Stimulated activated CD4-positive, alpha-beta T cell treated with anti-CD3 and anti-CD28 coated beads, Interleukin-1b, Interleukin-23, amount 100 ng/mL, for 48 hours (primary cell): ENCODE data around the gene SDS.

Experiments used
- DNase-seq: peaks from one replicate; pipeline ENCODE4 v3.0.0-alpha.2; 2020

SDS gene

DNA sequence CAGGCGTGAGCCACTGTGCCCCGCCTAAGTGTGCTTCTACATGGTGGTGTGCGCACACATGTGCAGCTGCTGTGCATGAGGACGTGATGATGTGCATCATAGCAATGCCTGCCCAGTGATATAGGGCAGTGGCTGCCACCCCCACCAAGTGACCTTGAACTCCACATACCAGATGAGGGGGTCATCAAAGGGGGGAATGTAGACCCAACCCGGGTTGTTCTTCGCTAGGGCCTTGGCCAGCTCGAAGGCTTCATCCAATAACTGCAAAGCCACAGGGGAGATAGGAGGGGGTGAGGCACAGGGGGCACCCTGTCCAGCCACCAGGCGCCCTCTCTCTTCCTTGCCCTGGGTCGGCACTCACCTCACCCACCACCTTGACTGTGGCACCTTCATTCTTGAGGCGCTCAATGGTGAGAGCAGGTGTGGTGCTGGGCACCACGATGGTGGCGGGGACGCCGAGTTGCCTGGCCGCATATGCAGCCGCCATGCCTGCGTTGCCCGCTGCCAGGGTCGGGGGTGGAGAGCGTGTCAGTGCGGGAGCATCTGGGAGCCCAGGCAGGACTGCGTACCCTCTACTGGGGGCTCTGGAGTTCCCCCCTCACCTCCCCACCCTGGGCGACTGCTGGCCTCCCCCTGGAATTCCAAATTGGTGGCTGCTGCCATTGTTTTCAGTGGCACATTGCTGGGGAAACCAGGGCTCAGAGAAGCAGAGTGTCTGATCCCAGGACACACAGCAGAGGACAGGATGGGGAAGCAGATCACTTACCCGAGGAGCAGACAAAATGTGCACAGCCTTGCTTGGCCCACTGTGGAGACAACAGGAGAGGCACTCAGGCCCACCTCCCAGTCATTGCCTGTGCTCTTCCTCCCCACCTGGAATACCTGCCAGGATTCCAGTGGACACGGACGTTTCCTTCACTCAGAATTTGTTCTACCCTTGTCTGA, 5.1 kb downstream of the SDS start:
- no peak for DNase-seq

DNA sequence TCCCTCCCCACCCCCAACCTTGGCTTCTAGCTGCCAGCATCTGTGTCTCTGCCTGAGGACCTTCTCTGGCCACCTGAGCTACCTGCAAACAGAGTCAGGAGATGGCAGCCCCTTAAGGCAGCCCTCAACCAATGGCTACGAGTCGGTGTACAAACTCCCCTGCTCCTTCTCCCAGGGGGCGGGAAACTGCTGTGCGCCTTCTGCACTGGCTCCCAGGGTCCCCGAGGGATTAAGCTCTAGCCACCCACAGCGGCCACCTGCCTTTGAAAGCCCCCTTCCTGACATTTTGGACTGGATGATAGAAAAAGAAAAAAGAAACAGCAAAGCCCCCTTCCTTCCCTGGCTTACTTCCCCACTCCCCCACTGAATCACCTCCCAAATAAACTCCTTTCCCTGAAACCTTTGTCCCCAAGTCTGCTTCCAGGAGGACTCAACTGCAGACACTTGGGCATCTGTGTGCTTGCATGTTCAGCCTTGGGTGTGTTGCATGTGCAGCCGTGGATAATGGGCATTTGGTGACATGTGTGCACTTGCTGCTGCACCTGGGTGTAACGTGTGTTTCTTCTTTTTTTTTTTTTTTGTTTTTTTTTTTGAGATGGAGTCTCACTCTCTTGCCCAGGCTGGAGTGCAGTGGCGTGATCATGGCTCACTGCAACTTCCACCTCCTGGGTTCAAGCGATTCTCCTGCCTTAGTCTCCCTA, 6.0 kb downstream of the SDS start:
- no peak for DNase-seq

DNA sequence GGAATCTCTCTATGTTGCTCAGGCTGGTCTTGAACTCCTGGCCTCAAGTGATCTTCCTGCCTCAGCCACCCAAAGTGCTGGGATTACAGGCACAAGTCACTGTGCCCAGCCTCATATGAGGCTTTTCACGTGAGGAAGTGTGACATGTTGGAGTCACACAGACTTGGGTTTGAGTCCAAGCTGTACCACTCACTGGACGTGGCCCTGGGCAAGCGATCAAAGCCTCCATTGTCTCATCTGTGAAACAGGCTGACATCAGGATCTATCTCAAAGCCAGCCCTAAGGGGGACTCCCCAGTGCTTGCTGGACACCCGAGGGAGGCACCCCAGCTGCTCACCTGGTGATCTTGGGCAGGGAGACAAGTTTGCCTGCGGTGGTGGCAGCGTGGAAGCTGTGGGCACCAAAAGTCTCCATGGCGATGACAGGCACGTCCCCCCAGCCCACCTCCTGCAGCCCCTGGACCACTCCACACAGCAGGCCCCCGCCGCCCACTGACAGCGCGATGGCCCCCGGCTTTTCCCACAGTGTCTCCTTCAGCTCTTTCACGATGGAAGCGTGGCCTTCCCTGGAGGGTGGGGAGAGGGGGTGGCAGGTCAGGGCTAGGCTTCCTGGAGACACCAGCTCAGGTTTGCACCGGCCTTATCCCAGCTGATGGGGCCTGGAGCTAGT, 6.7 kb downstream of the SDS start:
- DNase-seq = no peak

DNA sequence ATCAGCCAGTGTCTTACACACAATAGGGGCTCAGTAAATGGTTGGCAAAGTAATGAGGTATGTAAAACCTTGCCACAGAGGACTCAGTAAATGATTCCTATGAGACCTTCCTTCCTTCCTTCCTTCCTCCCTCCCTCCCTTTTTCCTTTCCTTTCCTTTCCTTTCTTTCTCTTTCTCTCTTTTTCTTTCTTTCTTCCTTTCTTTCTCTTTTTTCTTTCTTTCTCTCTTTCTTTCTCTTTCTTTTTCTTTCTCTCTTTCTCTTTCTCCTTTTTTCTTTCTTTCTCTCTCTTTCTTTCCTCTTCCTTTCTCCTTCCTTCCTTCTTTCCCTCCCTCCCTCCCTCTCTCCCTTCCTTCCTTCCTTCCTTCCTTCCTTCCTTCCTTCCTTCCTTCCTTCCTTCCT, 7.5 kb downstream of the SDS start:
- DNase-seq = no peak

DNA sequence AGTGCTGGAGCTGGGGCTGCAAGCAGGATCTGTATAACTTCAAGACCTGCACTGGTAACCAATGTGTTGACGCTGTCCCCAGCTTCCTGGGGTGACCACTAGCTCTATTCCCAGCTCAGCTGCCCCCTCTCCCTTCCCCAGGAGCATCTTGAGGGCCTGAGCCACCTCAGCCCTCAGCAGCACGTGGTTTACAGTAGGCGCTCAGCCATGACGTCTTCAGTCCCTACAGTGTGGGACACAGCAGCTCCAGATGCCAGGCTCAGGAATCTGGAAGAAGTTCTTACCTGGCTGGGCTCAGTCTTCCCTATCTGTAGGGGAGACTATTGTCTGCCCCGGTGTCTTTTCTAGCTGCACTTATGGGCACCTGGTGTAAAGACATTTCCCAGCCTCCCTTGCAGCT, 8.6 kb downstream of the SDS start:
- no peak for DNase-seq

DNA sequence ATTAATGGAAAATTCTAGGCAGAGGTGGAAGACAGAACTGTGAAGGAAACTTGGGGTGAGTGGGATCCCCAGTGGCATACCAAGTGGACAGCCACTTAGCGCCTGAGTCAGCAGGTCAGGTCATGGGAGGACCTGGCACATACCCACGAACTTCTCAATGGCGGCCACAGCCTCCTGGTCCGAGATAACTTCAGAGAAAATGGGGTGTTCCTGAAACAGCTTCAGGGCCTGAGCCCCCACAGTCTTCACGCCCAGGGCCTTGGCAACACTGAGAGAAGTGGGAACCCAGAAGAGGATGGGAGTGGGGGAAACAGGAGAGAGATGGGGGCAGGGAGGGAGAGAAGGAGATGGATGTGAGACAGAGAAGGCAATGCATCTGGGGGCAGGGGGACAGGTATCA, 9.9 kb downstream of the SDS start:
- no peak for DNase-seq

DNA sequence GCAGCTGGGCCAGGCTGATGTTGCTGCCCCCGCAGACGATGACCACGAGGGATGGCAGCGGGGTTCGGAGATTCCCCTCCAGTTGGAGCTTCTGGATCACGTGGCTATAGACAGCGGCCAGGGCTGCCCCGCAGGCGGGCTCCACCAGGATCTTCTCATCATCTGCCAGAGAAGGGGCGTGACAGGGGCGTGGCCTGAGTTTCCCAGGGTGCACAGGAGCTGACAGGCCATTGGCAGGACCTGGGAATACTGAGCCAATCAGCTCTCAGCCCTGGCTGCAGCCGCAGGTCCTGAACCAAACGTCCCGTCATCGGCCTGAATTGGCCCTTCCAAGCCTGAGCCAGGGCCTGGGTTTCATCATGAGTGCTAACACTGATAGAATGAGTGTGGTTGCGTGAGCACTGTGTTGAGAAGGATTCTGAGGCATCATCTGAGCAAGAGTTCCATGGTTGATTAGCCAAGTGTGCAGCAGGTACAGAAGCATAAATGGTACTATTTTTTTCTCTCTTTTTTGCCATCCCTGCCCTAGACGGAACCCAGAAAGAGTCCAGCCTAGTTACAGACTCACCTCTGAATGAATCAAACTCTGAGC, 10.6 kb downstream of the SDS start:
- no peak for DNase-seq

DNA sequence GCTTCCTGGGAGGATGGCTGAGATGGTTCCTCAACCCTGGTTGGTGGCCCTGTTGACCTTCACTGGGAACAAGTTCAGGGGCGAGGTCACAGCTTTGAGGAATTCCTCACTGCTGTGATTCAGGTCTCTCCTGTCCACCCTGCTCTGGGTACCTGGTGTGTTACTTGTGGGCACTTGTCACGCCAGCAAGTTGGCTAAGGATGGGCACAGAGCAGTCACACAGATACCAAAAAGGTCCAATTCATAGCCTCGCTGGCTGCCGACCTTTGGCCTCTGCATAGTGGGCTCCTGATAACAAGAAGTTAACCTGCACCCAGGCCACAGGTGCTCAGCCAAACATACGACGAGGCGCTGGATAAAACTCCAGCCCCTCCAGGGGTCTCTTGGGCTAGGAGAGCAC, 11.2 kb downstream of the SDS start:
- no peak for DNase-seq

DNA sequence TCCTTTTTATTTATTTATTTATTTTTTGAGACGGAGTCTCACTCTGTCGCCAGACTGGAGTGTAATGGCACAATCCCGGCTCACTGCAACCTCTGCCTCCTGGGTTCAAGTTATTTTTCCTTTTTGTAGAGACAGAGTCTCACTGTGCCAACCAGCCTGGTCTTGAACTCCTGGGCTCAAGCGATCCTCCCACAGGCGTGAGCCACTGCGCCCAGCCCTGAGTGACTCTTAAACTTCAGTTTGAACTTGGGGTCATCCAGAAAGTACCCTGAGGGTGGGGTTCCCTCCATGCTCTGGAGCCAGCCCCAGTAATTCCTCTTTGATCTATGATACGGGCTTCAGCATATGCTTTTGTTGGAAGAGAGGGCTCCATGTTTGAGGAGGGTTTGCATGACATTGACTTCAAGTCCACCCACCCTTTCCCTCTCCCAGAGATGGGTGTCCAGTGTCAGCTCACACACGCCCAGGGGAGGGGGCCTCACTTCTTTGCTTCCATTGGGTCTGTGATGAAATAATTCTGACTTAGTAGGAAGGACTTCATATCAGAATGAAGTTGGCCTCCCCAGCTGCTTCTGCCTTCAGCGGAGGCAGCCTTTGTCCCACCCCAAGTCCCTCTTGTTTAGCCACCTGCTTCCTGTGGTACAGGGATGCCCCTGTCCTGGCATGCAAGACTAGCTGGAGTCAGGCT, 11.9 kb downstream of the SDS start:
- no peak for DNase-seq

DNA sequence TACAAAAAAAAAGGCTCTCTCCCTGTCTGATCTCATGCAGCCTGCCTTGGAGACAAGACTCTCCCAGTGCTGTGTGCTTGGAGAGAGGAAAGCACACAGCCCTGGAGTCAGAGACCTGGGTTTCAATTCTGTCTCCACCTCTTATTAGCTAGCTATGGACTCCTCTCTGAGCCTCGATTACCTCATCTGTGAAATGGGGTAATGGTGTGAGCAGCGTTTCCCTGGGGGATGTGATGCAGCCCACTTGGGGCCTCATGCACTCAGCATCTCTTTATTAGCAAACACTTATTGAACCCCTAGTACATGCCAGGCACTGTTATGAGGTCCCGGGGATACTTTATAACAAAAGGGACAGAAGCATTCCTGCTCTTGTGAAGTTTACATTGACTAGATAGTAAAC, 12.5 kb downstream of the SDS start:
- no peak for DNase-seq

DNA sequence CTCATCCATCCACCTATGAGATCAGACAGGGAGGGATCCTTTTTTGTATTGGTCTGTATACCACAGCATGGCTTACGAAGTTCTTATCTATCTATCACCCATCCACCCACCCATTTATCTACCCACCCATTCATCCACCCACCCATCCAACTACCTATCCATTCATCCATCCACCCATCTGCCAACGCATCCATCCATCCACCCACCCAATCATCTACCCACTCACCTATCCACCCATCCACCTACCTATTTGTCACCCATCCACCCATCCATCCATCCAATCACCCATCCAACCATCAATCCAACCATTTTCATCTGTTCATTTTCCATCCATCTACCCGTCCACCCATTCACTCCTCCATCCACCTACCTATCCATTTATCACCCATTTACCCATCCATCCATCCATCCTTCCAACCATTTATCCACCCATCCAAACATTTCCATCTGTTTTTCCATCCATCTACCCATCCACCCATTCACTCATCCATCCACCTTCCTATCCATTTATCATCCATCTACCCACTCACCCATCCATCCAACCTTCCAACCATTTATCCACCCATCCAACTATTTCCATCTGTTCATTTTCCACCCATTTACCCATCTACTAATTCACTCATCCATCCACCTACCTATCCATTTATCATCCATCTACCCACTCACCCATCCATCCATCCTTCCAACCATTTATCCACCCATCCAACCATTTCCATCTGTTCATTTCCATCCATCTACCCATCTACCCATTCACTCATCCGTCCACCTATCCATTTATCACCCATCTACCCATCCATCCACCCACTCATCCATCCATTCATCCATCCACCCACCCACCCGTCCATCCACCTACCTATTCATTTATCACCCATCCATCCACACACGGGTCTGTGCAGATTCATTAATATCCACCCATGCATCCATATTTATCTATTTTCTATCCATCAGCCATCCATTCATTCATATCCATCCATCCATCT, 13.3 kb downstream of the SDS start:
- DNase-seq = no peak

DNA sequence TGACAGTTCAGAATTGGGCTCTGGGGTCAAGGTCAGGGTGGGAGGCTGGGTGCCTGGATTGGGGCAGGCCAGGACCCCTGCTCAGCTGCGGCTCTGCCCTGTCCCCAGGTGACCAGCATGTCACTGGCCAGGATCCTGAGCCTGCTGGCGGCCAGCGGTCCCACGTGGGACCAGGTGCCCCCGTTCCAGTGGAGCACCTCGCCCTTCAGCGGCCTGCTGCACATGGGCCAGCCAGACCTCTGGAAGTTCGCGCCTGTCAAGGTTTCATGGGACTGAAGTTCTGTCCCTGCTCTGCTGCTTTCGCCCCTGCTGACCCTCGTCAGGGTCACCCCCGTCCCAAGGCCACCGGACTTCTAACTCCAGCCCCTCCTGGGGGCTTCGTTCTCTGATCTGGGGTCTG, 15.3 kb downstream of the SDS start:
- DNase-seq = no peak

DNA sequence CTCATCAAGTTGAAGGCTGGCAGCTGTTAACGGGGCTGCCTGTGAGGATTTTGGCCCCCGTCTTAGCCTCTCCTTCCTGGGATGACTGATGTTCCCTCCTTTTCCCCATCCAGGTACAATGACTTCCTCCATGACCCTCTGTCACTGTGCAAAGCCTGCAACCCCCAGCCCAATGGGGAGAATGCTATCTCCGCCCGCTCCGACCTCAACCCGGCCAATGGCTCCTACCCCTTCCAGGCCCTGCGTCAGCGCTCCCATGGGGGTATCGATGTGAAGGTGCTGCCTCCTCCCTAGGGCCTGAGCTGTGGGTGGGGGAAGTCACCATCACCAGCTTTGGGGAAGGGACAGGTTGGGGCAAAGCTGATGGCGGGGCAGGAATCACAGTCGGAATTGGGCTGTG, 16.1 kb downstream of the SDS start:
- no peak for DNase-seq

DNA sequence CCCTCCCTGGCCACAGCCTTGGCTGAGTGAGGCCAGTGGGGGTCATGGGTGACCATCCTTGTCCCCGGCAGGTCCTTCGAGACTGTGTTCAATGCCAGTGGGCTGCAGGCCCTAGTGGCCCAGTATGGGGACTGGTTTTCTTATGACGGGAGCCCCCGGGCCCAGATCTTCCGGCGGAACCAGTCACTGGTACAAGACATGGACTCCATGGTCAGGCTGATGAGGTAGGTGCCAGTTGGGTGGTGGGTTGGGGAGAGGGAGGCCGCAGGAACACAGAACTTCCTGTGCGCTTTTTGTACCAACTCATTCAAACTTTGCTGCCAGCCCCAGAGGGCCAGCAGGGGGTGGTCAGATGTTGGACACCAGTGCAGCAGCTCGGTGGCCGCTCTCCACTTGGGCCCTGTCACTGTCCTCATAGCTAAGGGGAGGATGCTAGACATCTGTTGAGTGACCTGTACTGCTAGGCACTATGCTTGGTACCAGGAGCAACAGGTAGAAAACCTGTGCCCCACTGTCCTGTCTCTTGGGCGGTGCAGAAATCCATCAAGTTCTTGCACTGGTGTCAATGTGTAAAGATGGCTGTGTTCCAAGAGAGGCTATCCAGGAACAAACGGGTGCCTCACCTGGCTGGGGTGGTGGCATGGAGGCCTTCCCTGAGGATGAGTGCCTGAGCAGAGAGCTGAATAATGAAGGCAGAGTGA, 16.7 kb downstream of the SDS start:
- no peak for DNase-seq

DNA sequence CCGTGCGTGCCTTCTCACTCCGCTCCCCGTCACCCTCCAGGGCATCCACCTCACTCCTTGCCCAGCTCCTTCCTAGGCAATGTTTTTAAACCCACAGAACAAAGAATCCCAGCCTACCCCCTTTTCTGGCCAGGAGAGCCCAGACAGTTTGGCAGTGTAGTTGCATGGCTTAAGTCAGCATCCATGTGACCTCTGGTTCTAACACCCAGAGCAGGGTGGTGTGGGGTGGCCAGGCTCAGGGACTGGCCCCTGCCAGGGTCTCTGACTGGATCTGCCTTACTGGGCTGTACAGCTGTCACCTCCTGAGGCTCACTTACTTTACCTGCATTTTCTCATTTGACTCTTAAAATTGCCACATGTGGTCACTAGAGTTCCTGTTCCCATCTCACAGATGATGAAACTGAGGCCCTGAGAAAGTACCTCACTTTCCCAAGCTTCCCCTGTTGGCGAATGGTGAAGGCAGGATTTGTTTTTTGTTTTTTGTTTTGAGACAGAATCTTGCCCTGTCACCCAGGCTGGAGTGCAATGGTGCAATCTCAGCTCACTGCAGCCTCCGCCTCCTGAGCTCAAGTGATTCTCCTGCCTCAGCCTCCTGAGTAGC, 18.3 kb downstream of the SDS start:
- no peak for DNase-seq

DNA sequence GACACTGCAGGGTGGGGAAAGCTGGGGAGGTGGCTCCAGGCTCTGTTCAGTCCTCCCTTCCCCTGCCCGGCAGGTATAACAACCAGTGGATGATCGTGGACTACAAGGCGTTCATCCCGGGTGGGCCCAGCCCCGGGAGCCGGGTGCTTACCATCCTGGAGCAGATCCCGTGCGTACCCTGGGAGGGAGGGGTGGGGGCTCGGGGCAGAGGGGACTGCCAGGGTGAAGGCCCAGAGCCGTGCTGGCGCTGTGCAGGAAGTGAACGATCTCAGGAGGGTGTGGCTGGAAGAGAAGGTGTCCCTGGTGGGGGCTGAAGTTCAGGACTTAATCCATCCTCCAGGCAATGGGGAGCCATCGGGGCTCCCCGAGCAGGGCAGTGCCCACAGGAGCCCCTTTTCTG, 18.9 kb downstream of the SDS start:
- DNase-seq = no peak

DNA sequence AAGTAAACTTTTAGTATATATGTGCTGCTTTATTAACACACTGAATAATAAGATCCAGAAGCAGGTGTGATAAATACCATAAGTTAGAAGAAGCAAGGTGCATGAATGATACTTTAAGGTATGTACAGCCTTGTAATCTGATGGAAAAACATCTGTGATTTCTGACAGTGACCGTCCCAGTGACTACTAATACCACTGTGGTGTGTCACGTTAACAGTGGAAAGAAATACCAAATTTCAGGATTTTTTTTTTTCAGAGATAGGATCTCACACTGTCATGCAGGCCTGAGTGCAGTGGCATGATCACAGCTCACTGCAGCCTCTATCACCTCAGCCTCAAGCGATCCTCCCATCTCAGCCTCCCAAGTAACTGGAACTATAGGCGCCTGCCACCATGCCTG, 21.5 kb downstream of the SDS start:
- DNase-seq = no peak

DNA sequence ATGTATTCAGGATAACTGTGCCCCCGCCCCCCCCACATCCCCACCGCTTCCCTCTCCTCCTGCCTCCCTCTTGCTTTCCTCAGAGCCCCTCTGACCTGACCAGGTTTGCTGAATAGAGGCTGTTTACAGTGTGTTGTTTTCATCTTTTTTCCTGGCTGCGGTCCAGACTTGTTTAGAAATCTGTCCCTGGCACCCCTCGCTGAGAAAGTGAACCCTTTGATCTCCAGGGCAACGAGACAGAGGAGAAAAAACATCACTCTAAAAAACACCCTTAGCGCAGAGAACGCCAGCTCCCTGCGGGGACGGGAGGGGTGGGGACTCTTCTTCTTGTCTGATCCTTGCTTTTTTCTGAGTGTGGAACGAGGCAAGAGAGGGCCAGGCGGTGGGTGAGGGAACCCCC, 22.5 kb downstream of the SDS start:
- DNase-seq = no peak

DNA sequence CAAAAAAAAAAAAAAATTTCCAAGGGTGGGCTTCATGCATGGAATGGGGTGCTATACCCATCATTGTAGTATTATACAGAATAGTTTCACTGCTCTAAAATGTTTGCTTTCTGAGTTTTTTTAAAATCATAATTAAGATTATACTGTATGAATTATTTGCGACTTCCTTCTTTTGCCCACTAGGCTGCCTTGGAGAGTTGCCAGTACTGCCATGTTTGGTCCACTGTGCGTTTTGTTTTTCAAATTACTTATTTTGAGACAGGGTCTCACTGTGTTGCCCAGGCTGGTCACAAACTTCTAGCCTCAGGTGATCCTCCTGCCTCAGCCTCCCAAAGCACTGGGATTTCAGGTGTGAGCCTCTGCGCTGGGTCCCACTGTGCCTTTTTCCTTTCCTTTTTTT, 25.4 kb downstream of the SDS start:
- DNase-seq = no peak

DNA sequence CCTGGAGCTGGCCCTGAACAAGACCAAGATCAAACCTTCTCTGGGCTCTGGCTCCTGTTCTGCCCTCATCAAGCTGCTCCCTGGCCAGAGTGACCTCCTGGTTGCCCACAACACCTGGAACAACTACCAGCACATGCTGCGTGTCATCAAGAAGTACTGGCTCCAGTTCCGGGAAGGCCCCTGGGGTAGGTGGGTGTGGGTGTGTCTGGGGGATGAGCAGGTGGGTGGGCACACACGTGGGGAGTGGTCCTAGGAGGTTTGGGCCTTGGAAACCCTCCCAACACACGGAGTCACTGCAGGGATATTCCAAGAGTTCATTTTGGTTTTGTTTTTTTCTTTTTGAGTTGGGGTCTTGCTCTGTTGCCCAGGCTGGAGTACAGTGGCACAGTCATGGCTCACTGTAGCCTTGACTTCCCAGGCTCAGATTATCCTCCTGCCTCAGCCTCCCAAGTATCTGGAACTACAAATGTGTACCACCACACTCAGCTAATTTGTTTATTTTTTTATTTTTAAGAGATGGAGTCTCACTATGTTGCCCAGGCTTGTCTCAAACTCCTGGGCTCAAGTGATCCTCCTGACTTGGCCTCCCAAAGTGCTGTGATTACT, 28.8 kb downstream of the SDS start:
- no peak for DNase-seq
